ENCODE results near the gene ZFP36L2. TPM values are rescaled to one million over a fixed set of nuclear protein-coding genes. Genes with fewer than 3 reads are reported as not detected.
A peak's percentile ranks its signal among the peaks of the same experiment; 100 is the strongest.

Gene ZFP36L2
- total RNA-seq, 1 experiment from 2014 or later = 105 TPM

- Histone ChIP-seq H2BK12ac (ENCODE audit: insufficient read length, low read depth, low read length) (no peak overlapping the region), H3K18ac (ENCODE audit: insufficient read length, low read depth, low read length) (peak overlapping the region; percentile 3), H2BK5ac (ENCODE audit: insufficient read length, low read length) (no peak overlapping the region), H3K79me1 (ENCODE audit: insufficient read depth, low read depth, low read length, poor library complexity, severe bottlenecking) (no peaks in the 10 kb centered on the region), H3K4me2 (ENCODE audit: insufficient read depth, insufficient read length, low read length) (no peak overlapping the region), H4K5ac (ENCODE audit: insufficient read length, low read depth, low read length) (no peak overlapping the region), H3K9ac (ENCODE audit: extremely low read depth, insufficient read length, low read length) (no peak overlapping the region), H3K4ac (ENCODE audit: low read depth, low read length) (no peak overlapping the region), H3T11ph (ENCODE audit: low read length) (no peak overlapping the region), H3K14ac (ENCODE audit: insufficient read depth, low read length) (no peak overlapping the region; the same call in 1 of the 2 replicates), H3K4me1 (ENCODE audit: insufficient read depth, low read length) (peaks cover 13% of the 10 kb centered on the region), H3K56ac (ENCODE audit: insufficient read length, low read depth, low read length) (no peak overlapping the region), H2AK5ac (ENCODE audit: insufficient read length, low read length) (no peak overlapping the region), H2BK120ac (ENCODE audit: low read depth, low read length, poor library complexity, severe bottlenecking) (no peak overlapping the region), H3K23me2 (ENCODE audit: insufficient read length, low read depth, low read length, poor library complexity, severe bottlenecking) (no peaks in the 10 kb centered on the region), H3K27ac (ENCODE audit: insufficient read length, low read depth, low read length) (no peak overlapping the region), H4K91ac (ENCODE audit: insufficient read length, low read depth, low read length) (no peak overlapping the region), H3K27me3 (ENCODE audit: insufficient read depth, low read length) (no peaks in the 10 kb centered on the region), H2BK15ac (ENCODE audit: low read depth, low read length) (no peak overlapping the region), H3K23ac (ENCODE audit: insufficient read length, low read depth, low read length) (no peak overlapping the region), H4K8ac (replicated peaks; ENCODE audit: insufficient read length, low read depth, low read length) (no peak overlapping the region), H3K9me3 (ENCODE audit: control insufficient read depth, low read depth, low read length) (no peaks in the 10 kb centered on the region), H2BK20ac (ENCODE audit: low read depth, low read length, poor library complexity, severe bottlenecking) (no peak overlapping the region), H4K20me1 (ENCODE audit: control insufficient read depth, insufficient read depth, insufficient read length) (no peaks in the 10 kb centered on the region), H2AFZ (ENCODE audit: low read length) (no peak overlapping the region), H3K79me2 (ENCODE audit: insufficient read depth, low read length) (no peaks in the 10 kb centered on the region)
- no peaks in the 10 kb centered on the region; a peak in 1 of 5 replicates for H3K9me3 Mint-ChIP-seq
- no peak overlapping the region for H3K4me3 Mint-ChIP-seq
- H3K4me1 Mint-ChIP-seq = peaks cover 47 to 50% of the 10 kb centered on the region in 2 experiments
- WGBS (ENCODE audit: extremely low coverage, insufficient read length, low lambda C conversion rate) = no CpG with 5 or more reads among the region's 12 CpGs
- no peak for TF ChIP-seq CTCF (conservative IDR thresholded peaks at IDR 0.05)
- H3K36me3 Mint-ChIP-seq (ENCODE audit: insufficient read depth in 1 of 3, low read depth in 3 of 3) = no peaks in the 10 kb centered on the region
- H3K27me3 Mint-ChIP-seq (ENCODE audit: low read depth) = 0 out of 2 replicates have a peak, but pooled peaks cover 1% of the 10 kb centered on the region
- peak overlapping the region in 2 of 3 experiments; percentile 77; a peak in 4 of 7 replicates for H3K27ac Mint-ChIP-seq
- peak; percentile 73 for DNase-seq
Measured at GRCh38 chr2:43186679-43187374, 39.6 kb downstream of the ZFP36L2 start.
